ENCODE data around the gene STAG3. TPM values are rescaled to one million over a fixed set of nuclear protein-coding genes. Genes with fewer than 3 reads are reported as not detected.
"Not testable (repeated sequence)": the region's sequence is repeated elsewhere in the genome, so short reads cannot be mapped to it uniquely, and the experiment has no call there.

The STAG3 gene
- total and polyA plus RNA-seq, 2 donors from 2014 or later: 3.4 to 3.7 TPM

DNA sequence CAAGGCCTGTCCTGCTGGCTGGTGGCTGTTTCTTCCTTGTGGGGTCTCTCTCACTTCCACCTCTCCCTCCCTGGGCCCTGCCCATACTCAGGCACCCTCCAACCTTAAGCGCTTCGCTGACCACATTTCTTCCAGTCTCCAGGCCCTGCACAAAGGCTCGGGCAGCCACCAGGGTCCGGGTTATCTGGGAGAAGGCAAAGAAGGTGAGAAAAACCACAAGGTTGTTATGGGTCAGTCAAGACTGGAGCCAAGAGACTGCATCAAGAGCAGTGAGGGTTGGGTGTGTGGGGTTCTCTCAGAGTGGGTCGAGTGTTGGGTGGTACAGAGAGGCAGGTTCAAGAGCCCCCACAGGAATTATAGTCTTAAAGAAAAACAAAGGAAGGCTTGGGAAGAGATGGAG lies 3.1 kb upstream of the STAG3 start:
- Histone ChIP-seq H3K4me1 (ENCODE audit: control insufficient read depth in 2 of 3, insufficient read depth in 2 of 3, low read depth in 1 of 3, low read length in 3 of 3) (peaks cover 0 to 2% (median 0%) of the 10 kb centered on the region in 3 donors), H3K27me3 (ENCODE audit: control insufficient read depth, insufficient read depth, low read length) (no peaks in the 10 kb centered on the region), H3K36me3 (ENCODE audit: control insufficient read depth in 2 of 3, insufficient read depth in 3 of 3, low read length in 3 of 3) (no peaks in the 10 kb centered on the region), H3K27ac (ENCODE audit: low read depth in 2 of 2, low read length in 2 of 2) (no peak overlapping the region), H3K9me3 (ENCODE audit: control insufficient read depth in 2 of 3, insufficient read depth in 1 of 3, low read length in 3 of 3) (no peaks in the 10 kb centered on the region), H3K4me3 (ENCODE audit: low read length in 3 of 3) (no peak overlapping the region), H3K9ac (ENCODE audit: low read length in 3 of 3) (no peak overlapping the region)
- TF ChIP-seq CTCF (IDR thresholded peaks at IDR 0.05; ENCODE audit: borderline replicate concordance, extremely low read depth, insufficient read depth): no peak
- intact Hi-C loops (cut with DNase I): no loop called here
- no peak for DNase-seq
- no peak for FAIRE-seq

- H3K27me3 ChIP-seq (ENCODE audit: control insufficient read depth, insufficient read depth, low read length): no peaks in the 10 kb centered on the region
- intact Hi-C loops (cut with DNase I): no loop called here
- FAIRE-seq (no peak), DNase-seq (peak in 2 of 5 donors; percentile 47 to 48)
- no peak overlapping the region for H3K9ac ChIP-seq (ENCODE audit: low read length in 3 of 3)
- no peaks in the 10 kb centered on the region for H3K36me3 ChIP-seq (ENCODE audit: control insufficient read depth in 2 of 3, insufficient read depth in 3 of 3, low read length in 3 of 3)
- H3K9me3 ChIP-seq (ENCODE audit: control insufficient read depth in 2 of 3, insufficient read depth in 1 of 3, low read length in 3 of 3): no peaks in the 10 kb centered on the region
- no peak overlapping the region for H3K27ac ChIP-seq (ENCODE audit: low read depth in 2 of 2, low read length in 2 of 2)
- no peak overlapping the region for H3K4me3 ChIP-seq (ENCODE audit: low read length in 3 of 3)
- H3K4me1 ChIP-seq (ENCODE audit: control insufficient read depth in 2 of 3, insufficient read depth in 2 of 3, low read depth in 1 of 3, low read length in 3 of 3): peaks cover 0 to 2% (median 0%) of the 10 kb centered on the region in 3 donors
- no peak for TF ChIP-seq CTCF (IDR thresholded peaks at IDR 0.05; ENCODE audit: borderline replicate concordance, extremely low read depth, insufficient read depth)
Observed at GRCh38 chr7:100175296-100175935, 2.3 kb upstream of the STAG3 start.

GRCh38 chr7:100176096-100177044 lies 1.3 kb upstream of the STAG3 start:
- Histone ChIP-seq H3K27me3 (ENCODE audit: control insufficient read depth, insufficient read depth, low read length) (no peaks in the 10 kb centered on the region), H3K9me3 (ENCODE audit: control insufficient read depth in 2 of 3, insufficient read depth in 1 of 3, low read length in 3 of 3) (no peaks in the 10 kb centered on the region), H3K27ac (ENCODE audit: low read depth in 2 of 2, low read length in 2 of 2) (no peak overlapping the region), H3K9ac (ENCODE audit: low read length in 3 of 3) (no peak overlapping the region), H3K36me3 (ENCODE audit: control insufficient read depth in 2 of 3, insufficient read depth in 3 of 3, low read length in 3 of 3) (no peaks in the 10 kb centered on the region), H3K4me1 (ENCODE audit: control insufficient read depth in 2 of 3, insufficient read depth in 2 of 3, low read depth in 1 of 3, low read length in 3 of 3) (peaks cover 0 to 2% (median 0%) of the 10 kb centered on the region in 3 donors), H3K4me3 (ENCODE audit: low read length in 3 of 3) (peak overlapping the region in 2 of 3 donors; percentile 50 to 53)
- DNase-seq: peak in 1 of 5 donors; percentile 25
- intact Hi-C loops (cut with DNase I): no loop called here
- TF ChIP-seq CTCF (IDR thresholded peaks at IDR 0.05; ENCODE audit: borderline replicate concordance, extremely low read depth, insufficient read depth): no peak
- FAIRE-seq: no peak

- intact Hi-C loops (cut with DNase I); H3K27ac ChIP-seq (ENCODE audit: low read depth in 2 of 2, low read length in 2 of 2); H3K4me1 ChIP-seq (ENCODE audit: control insufficient read depth in 2 of 3, insufficient read depth in 2 of 3, low read depth in 1 of 3, low read length in 3 of 3); H3K9ac ChIP-seq (ENCODE audit: low read length in 3 of 3); DNase-seq; H3K4me3 ChIP-seq (ENCODE audit: low read length in 3 of 3); H3K9me3 ChIP-seq (ENCODE audit: control insufficient read depth in 2 of 3, insufficient read depth in 1 of 3, low read length in 3 of 3); H3K36me3 ChIP-seq (ENCODE audit: control insufficient read depth in 2 of 3, insufficient read depth in 3 of 3, low read length in 3 of 3); FAIRE-seq; H3K27me3 ChIP-seq (ENCODE audit: control insufficient read depth, insufficient read depth, low read length): not testable (repeated sequence)
Observed at GRCh38 chr7:100180084-100180483, 2.4 kb downstream of the STAG3 start.

GRCh38 chr7:100182616-100183015 lies 4.9 kb downstream of the STAG3 start:
- H3K9me3 ChIP-seq (ENCODE audit: control insufficient read depth in 2 of 3, insufficient read depth in 1 of 3, low read length in 3 of 3); H3K27ac ChIP-seq (ENCODE audit: low read depth in 2 of 2, low read length in 2 of 2); H3K4me3 ChIP-seq (ENCODE audit: low read length in 3 of 3); intact Hi-C loops (cut with DNase I); DNase-seq; H3K4me1 ChIP-seq (ENCODE audit: control insufficient read depth in 2 of 3, insufficient read depth in 2 of 3, low read depth in 1 of 3, low read length in 3 of 3); H3K27me3 ChIP-seq (ENCODE audit: control insufficient read depth, insufficient read depth, low read length); FAIRE-seq; H3K9ac ChIP-seq (ENCODE audit: low read length in 3 of 3); H3K36me3 ChIP-seq (ENCODE audit: control insufficient read depth in 2 of 3, insufficient read depth in 3 of 3, low read length in 3 of 3): not testable (repeated sequence)

GRCh38 chr7:100183090-100183489 lies 5.4 kb downstream of the STAG3 start:
- H3K36me3 ChIP-seq (ENCODE audit: control insufficient read depth in 2 of 3, insufficient read depth in 3 of 3, low read length in 3 of 3); FAIRE-seq; H3K4me1 ChIP-seq (ENCODE audit: control insufficient read depth in 2 of 3, insufficient read depth in 2 of 3, low read depth in 1 of 3, low read length in 3 of 3); DNase-seq; H3K9me3 ChIP-seq (ENCODE audit: control insufficient read depth in 2 of 3, insufficient read depth in 1 of 3, low read length in 3 of 3); intact Hi-C loops (cut with DNase I); H3K9ac ChIP-seq (ENCODE audit: low read length in 3 of 3); H3K27ac ChIP-seq (ENCODE audit: low read depth in 2 of 2, low read length in 2 of 2); H3K4me3 ChIP-seq (ENCODE audit: low read length in 3 of 3); H3K27me3 ChIP-seq (ENCODE audit: control insufficient read depth, insufficient read depth, low read length): not testable (repeated sequence)

Measured in kidney (tissue), 14 donors.